Ovary (tissue), 10 donors: ENCODE measurements around the gene TMEM39B. TPM values are rescaled to one million over a fixed set of nuclear protein-coding genes. Genes with fewer than 3 reads are reported as not detected.

Source experiments
- DNase-seq, 5 donors: peaks; one replicate each; pipeline ENCODE4 v3.0.0-alpha.2; 2019 to 2020
- H3K27ac ChIP-seq, 2 donors: fragments of 200-600 bp; one replicate each; pipeline versions ENCODE4 v1.5.1 to v1.8.0; 2019 to 2022
- H3K27me3 ChIP-seq: fragments of 200-600 bp; one replicate; pipeline ENCODE4 v1.8.0; 2022
- H3K36me3 ChIP-seq: fragments of 200-600 bp; sonication (generic); one replicate; pipeline ENCODE4 v1.5.1; 2019
- H3K4me1 ChIP-seq: one replicate; pipeline ENCODE4 v1.8.1; 2013; ENCODE audit warnings: mild to moderate bottlenecking, moderate library complexity; ENCODE audit not compliant: insufficient read depth
- H3K4me3 ChIP-seq: fragments of 200-600 bp; sonication (generic); one replicate; pipeline ENCODE4 v1.5.1; 2017
- H3K9me3 ChIP-seq, 2 donors: fragments of 200-600 bp in 1 of 2; sonication (generic) in 1 of 2; one replicate each; pipeline versions ENCODE4 v1.5.1 to v1.8.1; 2013 to 2019; ENCODE audit warnings: mild to moderate bottlenecking in 1 of 2, moderate library complexity in 1 of 2
- EP300 ChIP-seq: sonication (generic); formaldehyde crosslinking; IDR thresholded peaks from one replicate; pipeline ENCODE4 v1.6.1; 2017; ENCODE audit warnings: antibody characterized with exemption
- POLR2A ChIP-seq: fragments of 450-650 bp; IDR thresholded peaks from one replicate; pipeline ENCODE4 v1.6.1; 2017; ENCODE audit warnings: antibody characterized with exemption, mild to moderate bottlenecking, moderate library complexity
- WGBS, 3 donors: extraction: QIAGEN DNeasy Blood & Tissue Kit in 1 of 3; methylation state at CpG; one replicate each; pipeline versions ENCODE4 v1.1.5 to v1.1.7; 2013 to 2017; 5-methylcytosine and 5-hydroxymethylcytosine counted together
- intact Hi-C, 4 donors: fragments of 100-400 bp; cut with DNase I; formaldehyde crosslinking; loops; one replicate each; pipeline versions ENCODE4 v1.11.0 to v1.15.1; 2022 to 2023
- long read RNA-seq, 3 donors: library from polyadenylated mRNA in 2 of 3; unstranded in 2 of 3; transcript quantifications; one replicate each; pipeline ENCODE4 v2.0.0 and lab custom pipeline, GENCODE V29; 2021 to 2026
- polyA plus RNA-seq, 2 donors: library from polyadenylated mRNA; stranded (reverse); fragments of 200-250 nt in 1 of 2; fragments of 350-450 nt in 1 of 2; fragmentation: Illumina TruSeq in 1 of 2; extraction: RNeasy Lipid Tissue Mini Kit (QIAGEN cat#74804) in 1 of 2; gene quantifications; one replicate each; pipeline ENCODE4 v1.2.3, GENCODE V29; 2013 to 2014
- total RNA-seq, 7 donors: library from RNA; depleted of rRNA in 2 of 7; stranded (reverse); fragments of >200 nt in 2 of 7; fragmentation: NEBNext Ultra II Directional in 3 of 7; extraction: Animal tissue kit (Norgen Biotek cat#: 25700) in 3 of 7; gene quantifications; one replicate each; pipeline versions ENCODE4 v1.1.0 to v1.2.4, GENCODE V29; 2016 to 2023
- TF ChIP-seq, protein P1 (sequence below), 3 donors: fragments of 450-650 bp in 2 of 3; fragments of 200-600 bp in 1 of 3; IDR thresholded peaks; one replicate each; pipeline versions ENCODE4 v1.5.1 to v1.8.0; 2016 to 2022; ENCODE audit warnings: antibody characterized with exemption in 3 of 3, mild to moderate bottlenecking in 1 of 3
- donor health status: DM: no; HTN: no; CAD: no; lungs with moderate emphysema.
- donor health status: DM: no; HTN: no; CAD: no.
- donor health status: Bipolar disorder and iron deficiency.
- donor health status: DM: yes; HTN: yes; CAD: no.
- donor health status: DM: no; HTN: no; CAD: no.
- donor health status: DM: yes; HTN: yes; CAD: no.

The TMEM39B gene
- total RNA-seq (10 to 100 TPM in 5 of 7 donors, 1 to 10 TPM in 2; 3.0 to 23.5 (median 15.2) TPM), polyA plus RNA-seq (10 to 100 TPM in 1 of 2 donors, 1 to 10 TPM in 1; 7.4 to 16.1 TPM)
- long read RNA-seq, donor 1, transcript TMEM39B-203 (7 exons, 1,538 nt), result minor isoform, 13 of 69 reads
- long read RNA-seq, donor 1, transcript TMEM39B-201 (9 exons, 1,813 nt), result major isoform, 25 of 69 reads
- long read RNA-seq, donor 1, partial matches to known transcripts, result 20 of 69 reads
- long read RNA-seq, donor 1, other reads (novel, unspliced or antisense), result 11 of 69 reads
- long read RNA-seq, donor 2, partial matches to known transcripts, result 0 of 5 reads
- long read RNA-seq, donor 2, other reads (novel, unspliced or antisense), result 0 of 5 reads
- long read RNA-seq, donor 3, transcript TMEM39B-201 (9 exons, 1,813 nt), result major isoform, 7 of 15 reads
- long read RNA-seq, donor 3, partial matches to known transcripts, result 2 of 15 reads
- long read RNA-seq, donor 3, other reads (novel, unspliced or antisense), result 3 of 15 reads

DNA sequence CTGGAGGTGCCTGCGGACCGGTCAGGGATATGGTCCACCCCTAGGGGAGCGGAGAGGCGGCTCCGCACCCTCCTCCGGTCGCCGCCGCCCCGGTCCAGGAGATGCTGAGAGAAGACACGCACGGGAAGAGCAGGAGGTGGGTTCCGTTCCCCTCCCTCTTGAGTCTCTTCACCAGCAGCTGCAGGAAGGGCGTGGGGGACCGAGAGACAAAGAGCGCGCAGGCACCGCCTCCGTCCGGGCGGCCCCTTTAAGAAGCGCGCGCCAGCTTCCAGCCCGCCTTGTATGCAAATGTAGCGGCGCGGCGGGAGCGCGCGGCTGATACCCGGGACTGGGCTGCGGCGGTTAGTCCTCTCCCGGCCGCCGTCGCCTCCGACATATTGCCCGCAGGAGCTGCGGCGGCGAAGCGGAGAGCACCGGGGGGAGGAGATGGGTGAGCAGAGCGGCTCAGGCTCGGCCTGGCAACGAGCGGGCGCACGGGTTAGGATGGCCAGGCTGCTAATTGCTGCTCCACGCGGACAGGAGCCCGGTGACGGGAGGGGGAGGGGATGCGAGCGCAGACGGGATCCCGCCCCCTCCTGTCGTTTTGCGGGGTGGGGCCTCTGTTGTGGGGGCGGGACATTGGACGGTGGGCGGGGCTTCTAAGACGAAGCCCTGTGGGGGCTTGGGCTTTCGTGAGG lies at the start of gene TMEM39B:
TMEM39B (plus strand) TSS at position 318 of the 677 bp plus-strand sequence; CDS start at position 427, 109 bp downstream.
- intact Hi-C loops, result loop anchor here in 1 of 4 donors (10.0 kb wide), 1 partner anchor 58 kb away; the partner anchor contains the start of gene KHDRBS1
- no peaks in the 10 kb centered on the region for H3K27me3 ChIP-seq
- no peaks in the 10 kb centered on the region for H3K36me3 ChIP-seq
- 0 to 1% (median 0%) methylated on average over 42 to 67 of the region's 67 CpGs for WGBS, 3 donors
- H3K9me3 ChIP-seq, result no peaks in the 10 kb centered on the region
- H3K27ac ChIP-seq, result peak within 1 kb of the TSS; percentile 83
- TF ChIP-seq POLR2A (peak; percentile 24), EP300 (no peak)
- TF ChIP-seq, protein P1, sequence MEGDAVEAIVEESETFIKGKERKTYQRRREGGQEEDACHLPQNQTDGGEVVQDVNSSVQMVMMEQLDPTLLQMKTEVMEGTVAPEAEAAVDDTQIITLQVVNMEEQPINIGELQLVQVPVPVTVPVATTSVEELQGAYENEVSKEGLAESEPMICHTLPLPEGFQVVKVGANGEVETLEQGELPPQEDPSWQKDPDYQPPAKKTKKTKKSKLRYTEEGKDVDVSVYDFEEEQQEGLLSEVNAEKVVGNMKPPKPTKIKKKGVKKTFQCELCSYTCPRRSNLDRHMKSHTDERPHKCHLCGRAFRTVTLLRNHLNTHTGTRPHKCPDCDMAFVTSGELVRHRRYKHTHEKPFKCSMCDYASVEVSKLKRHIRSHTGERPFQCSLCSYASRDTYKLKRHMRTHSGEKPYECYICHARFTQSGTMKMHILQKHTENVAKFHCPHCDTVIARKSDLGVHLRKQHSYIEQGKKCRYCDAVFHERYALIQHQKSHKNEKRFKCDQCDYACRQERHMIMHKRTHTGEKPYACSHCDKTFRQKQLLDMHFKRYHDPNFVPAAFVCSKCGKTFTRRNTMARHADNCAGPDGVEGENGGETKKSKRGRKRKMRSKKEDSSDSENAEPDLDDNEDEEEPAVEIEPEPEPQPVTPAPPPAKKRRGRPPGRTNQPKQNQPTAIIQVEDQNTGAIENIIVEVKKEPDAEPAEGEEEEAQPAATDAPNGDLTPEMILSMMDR (IDR thresholded peaks at IDR 0.05), result peak in 1 of 3 donors; percentile 40
- peak; percentile 93 to 96 (median 94) for DNase-seq
- H3K4me3 ChIP-seq, result peak within 1 kb of the TSS; percentile 85
- no peaks in the 10 kb centered on the region for H3K4me1 ChIP-seq

DNA sequence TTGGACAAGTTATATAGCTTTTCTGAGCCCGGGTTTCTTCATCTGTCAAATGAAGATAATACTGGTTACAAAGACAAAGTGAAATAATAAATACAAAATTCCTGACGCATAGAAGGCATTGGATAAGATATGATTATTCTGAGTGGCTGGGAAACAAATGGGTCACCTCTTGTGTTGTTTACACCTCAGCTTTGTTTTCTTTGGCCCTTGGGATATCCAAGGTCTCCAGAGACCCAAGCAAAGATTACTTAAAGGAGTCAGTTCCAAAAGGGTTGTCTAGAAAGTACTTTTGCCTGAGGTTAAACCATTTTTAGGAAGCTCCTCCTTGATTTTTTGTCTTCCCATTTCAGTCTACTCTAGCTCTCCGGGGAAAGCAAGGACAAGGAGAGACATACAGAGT lies 49.4 kb upstream of the TMEM39B start:
- no peak for DNase-seq
- H3K4me3 ChIP-seq, result no peak overlapping the region
- WGBS, 3 donors, result 7 to 21% (median 12%) methylated on average over 3 of the region's 3 CpGs
- H3K4me1 ChIP-seq, result peaks cover 23% of the 10 kb centered on the region
- H3K27ac ChIP-seq, result no peak overlapping the region
- TF ChIP-seq, protein P1 (IDR thresholded peaks at IDR 0.05), result no peak
- TF ChIP-seq POLR2A (no peak), EP300 (no peak)
- intact Hi-C loops, result no loop called here
- H3K27me3 ChIP-seq, result no peaks in the 10 kb centered on the region
- H3K36me3 ChIP-seq, result no peaks in the 10 kb centered on the region
- no peaks in the 10 kb centered on the region for H3K9me3 ChIP-seq

DNA sequence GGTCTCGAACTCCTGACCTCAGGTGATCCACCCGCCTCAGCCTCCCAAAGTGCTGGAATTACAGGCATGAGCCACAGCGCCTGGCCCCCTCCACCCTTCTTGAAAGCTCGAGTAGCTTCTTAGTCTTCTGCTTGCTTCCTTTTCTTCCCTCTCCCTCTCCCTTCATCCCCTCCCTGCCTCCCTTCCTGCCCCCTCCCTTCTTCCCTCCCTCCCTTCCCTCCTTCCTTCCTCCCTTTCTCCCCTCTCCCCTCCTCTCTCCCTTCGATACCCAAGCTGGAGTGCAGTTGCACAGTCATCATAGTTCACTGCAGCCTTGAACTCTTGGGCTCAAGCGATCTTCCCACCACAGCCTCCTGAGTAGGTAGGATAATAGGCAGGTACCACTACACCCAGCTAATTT lies 47.2 kb upstream of the TMEM39B start:
- H3K27ac ChIP-seq, result no peak overlapping the region
- H3K27me3 ChIP-seq, result no peaks in the 10 kb centered on the region
- no peaks in the 10 kb centered on the region for H3K36me3 ChIP-seq
- DNase-seq, result no peak
- 54 to 71% (median 60%) methylated on average over 6 of the region's 6 CpGs for WGBS, 3 donors
- H3K4me3 ChIP-seq, result no peak overlapping the region
- no peaks in the 10 kb centered on the region for H3K9me3 ChIP-seq
- H3K4me1 ChIP-seq, result peaks cover 15% of the 10 kb centered on the region
- no peak for TF ChIP-seq EP300
- TF ChIP-seq, protein P1 (IDR thresholded peaks at IDR 0.05), result no peak
- no peak for TF ChIP-seq POLR2A
- intact Hi-C loops, result no loop called here

DNA sequence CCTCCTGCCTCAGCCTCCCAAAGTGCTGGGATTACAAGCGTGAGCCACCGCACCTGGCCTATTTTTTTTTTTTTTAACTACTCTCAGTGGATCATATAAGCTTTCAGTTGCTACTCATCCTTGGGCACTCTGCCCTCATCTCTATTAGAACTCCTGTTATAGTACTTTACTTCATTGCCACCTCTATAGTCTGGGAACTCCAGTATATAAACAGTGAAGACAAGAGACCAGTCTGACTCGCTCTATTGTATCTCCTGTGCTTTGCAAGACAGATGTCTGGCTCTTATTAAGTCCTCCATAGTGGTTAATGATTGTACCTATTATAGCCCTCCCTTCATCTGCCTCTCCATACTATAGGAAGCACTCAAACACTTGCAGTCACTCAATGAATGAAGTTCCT lies 44.0 kb upstream of the TMEM39B start:
- intact Hi-C loops, result no loop called here
- H3K9me3 ChIP-seq, result no peaks in the 10 kb centered on the region
- DNase-seq, result no peak
- peaks cover 8% of the 10 kb centered on the region for H3K4me1 ChIP-seq
- WGBS, 3 donors, result 90 to 94% (median 94%) methylated on average over 3 of the region's 3 CpGs
- TF ChIP-seq POLR2A (no peak), EP300 (no peak)
- TF ChIP-seq, protein P1 (IDR thresholded peaks at IDR 0.05), result no peak
- no peaks in the 10 kb centered on the region for H3K36me3 ChIP-seq
- H3K4me3 ChIP-seq, result no peak overlapping the region
- no peaks in the 10 kb centered on the region for H3K27me3 ChIP-seq
- no peak overlapping the region for H3K27ac ChIP-seq
